Ureter (tissue), 1 donor: ENCODE data around the gene ITGAD. TPM values are rescaled to one million over a fixed set of nuclear protein-coding genes. Genes with fewer than 3 reads are reported as not detected.

Experiments used
- DNase-seq: peaks from one replicate; pipeline ENCODE4 v3.0.0-alpha.2; 2020; ENCODE audit warnings: low spot score
- total RNA-seq: library from RNA; stranded (reverse); gene quantifications from one replicate; pipeline ENCODE4 v1.2.4, GENCODE V29; 2023
- donor health status: DM: yes; HTN: yes; CAD: no.

Gene ITGAD
- total RNA-seq, result not detected

- no peak for DNase-seq
Observed at GRCh38 chr16:31393056-31393455, at the start of gene ITGAD. ITGAD (plus strand) TSS chr16:31393335; CDS start chr16:31393361, 26 bp downstream.

- no peak for DNase-seq
Observed at GRCh38 chr16:31344712-31345111, 48.4 kb upstream of the ITGAD start.

DNA sequence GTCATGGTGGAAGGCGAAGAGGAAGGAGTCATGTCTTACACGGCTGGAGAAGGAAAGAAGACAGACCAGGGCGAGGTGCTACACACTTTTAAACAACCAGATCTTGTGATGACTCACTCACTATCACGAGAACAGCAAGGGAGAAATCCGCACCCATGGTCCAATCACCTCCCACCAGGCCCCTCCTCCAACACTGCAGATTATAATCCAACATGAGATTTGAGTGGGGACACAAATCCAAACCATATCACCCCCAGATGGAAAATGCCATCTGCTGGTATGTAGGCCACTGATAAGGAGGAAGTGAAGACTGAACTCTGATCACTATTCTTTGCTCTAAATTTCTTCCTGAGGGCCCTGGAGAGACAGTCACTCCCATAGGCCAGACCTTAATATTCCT, 45.7 kb upstream of the ITGAD start:
- DNase-seq, result no peak

DNA sequence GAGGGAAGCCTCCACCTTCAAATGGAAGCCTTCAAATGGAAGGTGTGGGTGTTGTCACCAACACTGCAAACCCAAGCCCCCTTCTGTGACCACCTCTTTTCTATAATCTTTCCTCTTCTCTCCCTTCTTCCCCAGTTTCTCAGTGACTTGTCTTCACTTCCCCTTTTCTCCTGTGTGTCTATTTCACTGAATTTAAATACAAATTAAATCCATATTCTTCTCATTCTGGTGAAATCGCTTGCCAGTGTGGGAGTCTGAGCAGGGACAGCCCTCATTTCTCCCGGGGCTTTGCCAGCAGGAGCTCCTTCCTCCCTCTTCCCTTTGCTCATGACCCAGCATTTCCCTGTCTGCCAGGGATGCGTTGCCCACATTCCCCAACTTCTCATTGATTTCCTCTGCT, 44.6 kb upstream of the ITGAD start:
- no peak for DNase-seq

GRCh38 chr16:31350275-31351005, 42.7 kb upstream of the ITGAD start:
- DNase-seq, result no peak

- no peak for DNase-seq
Observed at GRCh38 chr16:31351246-31351941, 41.7 kb upstream of the ITGAD start.

DNA sequence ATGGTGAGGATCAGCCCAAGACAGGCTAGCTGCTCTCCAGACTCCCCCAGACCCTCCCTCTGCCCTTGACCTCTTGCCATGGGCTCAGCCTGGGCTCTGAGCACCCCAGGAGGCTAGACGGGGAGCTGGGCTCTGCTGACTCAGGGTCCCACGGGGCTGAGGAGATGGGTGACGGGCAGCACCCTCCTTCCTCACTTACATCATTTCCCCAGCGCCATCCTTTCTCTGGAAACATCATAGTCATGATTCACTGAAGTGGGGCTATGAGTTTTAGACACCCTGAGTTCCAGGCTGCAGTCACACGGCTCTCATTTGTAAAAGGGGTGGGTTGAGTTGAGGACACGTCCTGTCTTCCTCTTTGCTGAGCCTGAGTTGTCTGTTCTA, 41.2 kb upstream of the ITGAD start:
- DNase-seq, result no peak

DNA sequence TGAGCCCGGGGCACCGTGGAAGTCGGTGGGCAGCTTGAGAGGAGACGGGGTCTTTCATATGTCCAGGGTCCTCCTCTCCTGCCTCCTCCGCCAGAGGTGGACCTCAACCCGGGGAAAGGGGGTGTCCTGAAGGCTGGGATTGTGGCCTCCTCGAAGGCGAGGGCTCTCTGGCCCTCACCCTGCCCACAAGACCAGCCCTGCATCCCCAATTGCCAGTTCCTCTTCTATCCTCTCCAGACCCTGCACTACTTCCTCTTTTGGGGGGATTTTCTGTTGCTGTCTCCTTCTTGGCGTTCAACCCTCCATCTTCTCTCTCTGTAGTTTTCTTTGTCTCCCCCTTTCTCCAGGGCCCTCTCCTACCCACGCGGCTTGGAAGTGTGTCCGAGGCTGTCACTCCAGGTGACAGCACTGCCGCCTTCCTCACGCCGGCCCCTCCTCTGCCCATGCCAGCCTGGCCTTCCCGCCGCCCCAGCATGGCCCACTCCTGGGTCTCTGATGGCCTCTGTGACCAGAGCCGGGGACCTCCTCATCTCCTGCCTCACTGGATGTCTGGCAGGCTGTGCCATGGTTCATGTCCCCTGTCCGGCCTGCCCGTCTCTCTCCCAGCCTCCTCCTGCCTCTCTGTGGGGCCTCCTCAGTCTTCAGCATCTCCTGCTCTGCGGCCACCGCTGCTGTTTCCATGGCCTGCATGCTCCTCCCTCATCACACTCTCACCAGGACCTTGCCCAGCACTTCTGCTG, 40.6 kb upstream of the ITGAD start:
- no peak for DNase-seq

- DNase-seq, result no peak
Observed at GRCh38 chr16:31354394-31355291, 38.5 kb upstream of the ITGAD start, which contains the start of gene ITGAX. ITGAX (plus strand) TSS chr16:31355176; CDS start chr16:31355255, 79 bp downstream.

DNA sequence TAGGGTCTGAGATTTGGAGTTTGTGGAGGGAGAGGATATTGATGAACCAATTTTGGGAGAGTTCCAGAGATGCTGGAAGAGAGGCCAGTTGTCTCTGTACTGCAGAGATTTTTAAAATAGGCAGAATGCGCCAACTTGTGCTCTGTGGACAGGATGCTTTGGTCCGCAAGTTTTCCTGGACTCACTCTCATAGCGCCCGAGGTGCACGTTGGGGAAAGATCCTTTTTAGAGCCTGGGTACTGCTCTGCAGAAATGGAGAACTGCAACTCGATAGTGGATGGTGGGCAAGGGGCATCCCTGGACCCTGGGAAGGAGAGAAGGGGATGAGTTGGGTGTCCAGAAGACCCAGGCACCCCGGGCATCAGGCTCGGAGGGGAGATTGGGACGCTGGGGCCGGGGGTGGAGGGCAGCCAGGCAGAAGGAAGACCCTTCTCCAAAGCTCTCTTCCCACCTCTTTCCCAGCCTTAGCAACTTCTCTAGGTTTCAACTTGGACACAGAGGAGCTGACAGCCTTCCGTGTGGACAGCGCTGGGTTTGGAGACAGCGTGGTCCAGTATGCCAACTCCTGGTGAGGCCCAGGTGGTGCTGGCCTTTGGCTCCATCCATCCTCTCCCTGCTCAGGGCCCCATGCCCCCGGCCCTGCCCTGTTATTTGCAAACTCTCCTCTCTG, 37.6 kb upstream of the ITGAD start:
- no peak for DNase-seq

DNA sequence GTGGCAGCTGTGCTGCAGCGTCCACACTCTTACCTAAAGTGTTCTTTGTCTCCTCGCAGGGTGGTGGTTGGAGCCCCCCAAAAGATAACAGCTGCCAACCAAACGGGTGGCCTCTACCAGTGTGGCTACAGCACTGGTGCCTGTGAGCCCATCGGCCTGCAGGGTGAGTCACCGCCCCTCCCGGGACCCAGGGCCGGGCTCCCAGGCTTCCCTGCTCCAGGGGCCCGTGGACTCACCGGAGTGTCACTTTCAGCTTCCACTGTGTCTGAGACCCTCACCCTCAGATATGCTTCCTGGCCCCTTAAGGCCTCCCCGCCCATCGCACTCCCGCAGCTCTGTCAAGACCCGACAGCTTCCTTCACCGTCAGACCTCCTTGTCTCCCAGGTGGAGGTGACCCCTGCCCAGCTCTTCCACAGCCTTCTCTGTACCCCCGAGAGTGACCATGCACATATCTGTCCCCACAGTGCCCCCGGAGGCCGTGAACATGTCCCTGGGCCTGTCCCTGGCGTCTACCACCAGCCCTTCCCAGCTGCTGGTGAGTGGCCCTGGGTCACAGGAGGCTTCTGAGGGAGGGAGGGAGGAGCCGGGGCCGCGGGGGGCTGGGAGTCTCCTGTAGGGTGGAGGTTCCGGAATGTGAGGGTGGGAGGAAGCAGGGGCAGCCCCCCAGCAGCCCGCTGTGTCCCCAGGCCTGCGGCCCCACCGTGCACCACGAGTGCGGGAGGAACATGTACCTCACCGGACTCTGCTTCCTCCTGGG, 36.4 kb upstream of the ITGAD start:
- no peak for DNase-seq

DNA sequence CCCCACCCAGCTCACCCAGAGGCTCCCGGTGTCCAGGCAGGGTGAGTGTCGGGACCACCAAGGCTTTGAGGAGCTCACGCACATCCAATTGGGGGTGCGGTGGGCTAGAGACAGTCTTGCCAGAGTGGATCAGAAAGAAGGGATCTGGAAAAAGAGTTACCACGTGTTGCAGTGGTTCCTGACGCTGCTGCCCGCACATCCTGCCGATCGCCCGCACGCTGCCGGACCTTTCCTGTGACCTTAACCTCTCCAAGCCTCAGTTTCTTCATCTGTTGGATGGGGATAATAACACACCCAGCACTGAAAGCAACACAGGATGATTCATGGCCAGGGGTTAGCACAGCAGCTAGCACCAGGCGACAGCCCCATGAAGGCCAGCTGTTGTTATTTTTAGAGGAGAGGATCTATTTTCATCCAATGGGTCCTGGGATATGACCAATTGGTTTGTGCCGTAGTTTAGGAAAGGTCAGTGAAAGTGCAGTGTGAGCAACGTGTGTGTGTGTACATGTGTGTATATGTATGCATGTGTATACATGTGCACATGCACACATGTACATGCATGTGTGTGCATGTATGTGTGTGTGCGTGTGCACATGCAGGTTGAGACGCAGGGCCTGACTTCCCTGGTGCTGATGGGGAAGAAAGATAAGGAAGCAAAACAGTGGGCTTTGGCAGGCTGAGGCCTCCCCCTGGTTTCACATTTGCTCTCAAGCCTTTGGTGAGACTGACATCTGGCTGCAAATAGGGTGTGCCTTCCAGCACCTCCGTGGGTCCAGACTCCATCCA, 35.6 kb upstream of the ITGAD start:
- DNase-seq, result no peak

GRCh38 chr16:31360251-31360650, 32.9 kb upstream of the ITGAD start:
- DNase-seq, result no peak

DNA sequence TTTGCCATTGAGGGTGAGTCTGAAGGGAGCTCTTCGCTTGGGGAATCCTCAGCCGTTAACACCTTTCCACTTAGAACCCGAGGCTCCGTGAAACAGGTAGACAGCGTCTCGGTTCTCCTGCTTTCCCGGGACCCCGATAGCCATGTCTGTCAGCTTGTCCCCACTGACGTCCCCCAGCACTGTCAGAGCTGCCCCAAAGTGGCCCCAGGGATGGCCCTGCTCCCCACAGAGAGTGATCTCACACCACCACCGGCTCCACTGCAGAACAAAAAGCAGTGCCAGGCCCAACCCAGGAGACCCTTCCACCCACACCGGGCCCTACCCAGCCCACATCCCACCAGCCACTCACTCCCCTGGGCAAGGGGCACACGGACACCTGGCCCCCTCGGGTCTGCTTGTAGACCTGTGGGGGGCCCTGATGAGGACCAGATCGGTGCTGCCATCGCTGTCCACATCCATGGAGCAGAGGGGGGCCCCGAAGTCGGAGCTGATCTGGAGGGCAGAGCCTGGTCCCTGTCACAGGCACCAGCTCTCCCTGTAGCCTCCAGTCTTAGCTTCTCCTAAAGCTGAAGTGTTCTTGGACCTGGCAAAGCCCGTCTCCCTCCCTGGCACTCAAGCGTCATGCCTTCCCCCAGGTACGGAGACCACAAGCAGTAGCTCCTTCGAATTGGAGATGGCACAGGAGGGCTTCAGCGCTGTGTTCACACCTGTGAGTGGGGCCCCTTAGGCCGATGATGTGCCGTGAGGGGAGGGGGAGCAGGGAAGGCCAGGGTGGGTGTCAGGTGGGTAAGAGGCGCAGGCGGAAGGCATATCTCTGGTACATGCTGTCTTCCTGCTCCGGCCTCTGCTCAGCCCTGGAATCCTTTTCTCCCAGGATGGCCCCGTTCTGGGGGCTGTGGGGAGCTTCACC, 31.7 kb upstream of the ITGAD start:
- DNase-seq, result no peak

DNA sequence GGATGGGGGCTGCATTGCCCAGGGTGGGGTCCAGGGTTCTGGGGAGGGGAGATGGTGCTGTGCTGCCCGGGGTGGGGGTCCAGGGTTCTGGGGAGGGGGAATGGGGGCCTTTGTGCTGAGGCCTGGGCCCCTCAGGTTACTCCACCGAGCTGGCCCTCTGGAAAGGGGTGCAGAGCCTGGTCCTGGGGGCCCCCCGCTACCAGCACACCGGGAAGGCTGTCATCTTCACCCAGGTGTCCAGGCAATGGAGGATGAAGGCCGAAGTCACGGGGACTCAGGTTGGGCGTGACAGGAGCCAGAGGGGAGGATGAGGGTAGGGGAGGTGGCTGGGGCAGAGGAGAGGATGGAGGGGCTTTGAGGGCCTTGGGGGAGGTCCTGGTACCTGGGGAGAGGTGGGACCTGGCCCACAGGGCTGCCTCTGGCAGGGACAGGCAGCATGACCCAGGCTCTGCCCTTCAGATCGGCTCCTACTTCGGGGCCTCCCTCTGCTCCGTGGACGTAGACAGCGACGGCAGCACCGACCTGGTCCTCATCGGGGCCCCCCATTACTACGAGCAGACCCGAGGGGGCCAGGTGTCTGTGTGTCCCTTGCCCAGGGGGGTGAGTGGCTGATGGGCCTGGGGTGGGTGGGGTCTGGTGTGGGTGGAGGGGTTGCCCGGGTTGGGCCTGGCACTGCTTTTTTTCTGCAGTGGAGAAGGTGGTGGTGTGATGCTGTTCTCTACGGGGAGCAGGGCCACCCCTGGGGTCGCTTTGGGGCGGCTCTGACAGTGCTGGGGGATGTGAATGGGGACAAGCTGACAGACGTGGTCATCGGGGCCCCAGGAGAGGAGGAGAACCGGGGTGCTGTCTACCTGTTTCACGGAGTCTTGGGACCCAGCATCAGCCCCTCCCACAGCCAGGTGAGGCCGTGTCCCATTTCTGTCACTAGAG, 30.4 kb upstream of the ITGAD start:
- no peak for DNase-seq

GRCh38 chr16:31363721-31364120, 29.4 kb upstream of the ITGAD start:
- no peak for DNase-seq

- DNase-seq, result no peak
Observed at GRCh38 chr16:31364421-31364820, 28.7 kb upstream of the ITGAD start.
